Measurements from ENCODE around the gene TMEM123.

The TMEM123 gene, protein sequence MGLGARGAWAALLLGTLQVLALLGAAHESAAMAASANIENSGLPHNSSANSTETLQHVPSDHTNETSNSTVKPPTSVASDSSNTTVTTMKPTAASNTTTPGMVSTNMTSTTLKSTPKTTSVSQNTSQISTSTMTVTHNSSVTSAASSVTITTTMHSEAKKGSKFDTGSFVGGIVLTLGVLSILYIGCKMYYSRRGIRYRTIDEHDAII

DNA sequence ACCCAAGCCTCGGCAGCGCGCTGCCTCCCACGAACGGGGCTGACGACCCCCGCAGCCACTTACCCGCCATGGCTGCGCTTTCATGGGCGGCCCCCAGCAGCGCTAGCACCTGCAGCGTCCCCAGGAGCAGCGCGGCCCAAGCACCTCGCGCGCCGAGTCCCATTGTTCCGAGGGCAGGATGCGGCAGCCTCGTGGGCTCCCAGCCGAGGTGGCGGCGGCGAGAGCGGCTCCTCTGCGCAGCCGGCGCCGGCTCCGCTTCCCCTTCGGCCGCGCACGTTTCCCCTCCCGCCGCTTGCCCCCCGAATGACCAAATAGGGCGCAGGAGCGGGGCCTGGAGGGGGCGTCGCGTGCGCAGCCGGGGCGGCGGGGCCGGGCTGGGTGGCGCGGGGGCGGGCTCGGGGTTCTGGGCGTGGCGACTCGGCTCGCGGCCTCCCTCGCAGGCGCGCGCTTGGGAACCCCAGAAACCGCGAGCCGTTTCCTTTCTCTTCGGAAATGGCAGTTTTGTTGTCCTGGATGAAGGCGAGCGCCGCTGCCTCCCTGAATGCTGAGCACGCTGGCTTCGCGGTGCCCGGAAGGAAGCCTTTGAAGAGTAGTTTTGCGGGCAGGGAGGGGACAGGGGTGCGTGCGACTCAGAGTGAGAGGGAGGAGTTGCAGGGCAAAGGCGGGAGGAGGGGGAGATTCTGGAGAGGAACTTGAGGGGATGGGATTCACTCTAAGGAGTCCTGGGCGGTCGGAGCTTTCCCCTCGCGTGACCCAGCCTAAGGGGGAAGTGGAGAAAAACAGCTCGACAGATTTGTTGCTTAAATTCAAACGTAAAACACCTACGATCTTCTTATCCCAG, at the start of gene TMEM123:
TSS of gene TMEM123 (minus strand) at position 305 of the 841 bp plus-strand sequence. CDS start at position 163, 142 bp downstream.
- in situ Hi-C loops (cut with HindIII; ENCODE audit: low sequenced_read_pairs): no loop called here

DNA sequence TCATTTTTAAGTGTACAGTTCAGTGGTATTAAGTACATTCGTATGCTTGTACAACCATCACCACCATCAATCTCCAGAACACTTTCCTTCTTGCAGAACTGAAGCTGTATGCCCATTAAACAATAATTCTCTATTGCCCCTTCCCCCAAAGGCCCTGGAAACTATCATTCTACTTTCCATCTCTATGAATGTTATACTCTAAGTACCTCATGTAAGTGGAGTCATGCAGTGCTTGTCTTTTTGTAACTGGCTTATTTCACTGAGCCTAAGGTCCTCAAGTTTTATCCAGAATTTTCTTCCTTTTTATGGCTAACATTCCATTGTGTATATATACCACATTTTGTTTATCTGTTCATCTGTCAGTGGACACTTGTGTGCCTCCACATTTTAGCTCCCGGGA, 48.3 kb upstream of the TMEM123 start:
- in situ Hi-C loops (cut with HindIII; ENCODE audit: low sequenced_read_pairs): no loop called here

DNA sequence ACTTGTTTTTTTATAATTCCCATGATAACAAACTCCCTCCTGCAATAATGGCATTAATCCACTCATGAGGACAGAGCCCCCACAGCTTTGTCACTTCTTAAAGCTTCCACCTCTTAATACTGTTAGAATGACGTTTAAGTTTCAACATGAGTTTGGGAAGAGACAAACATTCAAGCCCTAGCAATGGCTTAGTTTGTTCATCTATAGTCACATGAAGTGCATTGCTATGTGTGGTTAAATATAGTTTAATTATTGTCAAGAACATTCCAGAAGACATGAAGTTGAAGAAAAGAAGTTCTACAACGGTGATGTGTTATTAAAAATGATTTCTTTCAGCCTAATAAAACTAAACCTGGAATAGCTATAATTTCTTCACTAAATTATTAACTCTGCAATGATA, 47.4 kb upstream of the TMEM123 start:
- in situ Hi-C loops (cut with HindIII; ENCODE audit: low sequenced_read_pairs): loop anchor here (10.0 kb wide), 2 partner anchors 95 to 155 kb away; partner anchors contain the start of gene BIRC2

DNA sequence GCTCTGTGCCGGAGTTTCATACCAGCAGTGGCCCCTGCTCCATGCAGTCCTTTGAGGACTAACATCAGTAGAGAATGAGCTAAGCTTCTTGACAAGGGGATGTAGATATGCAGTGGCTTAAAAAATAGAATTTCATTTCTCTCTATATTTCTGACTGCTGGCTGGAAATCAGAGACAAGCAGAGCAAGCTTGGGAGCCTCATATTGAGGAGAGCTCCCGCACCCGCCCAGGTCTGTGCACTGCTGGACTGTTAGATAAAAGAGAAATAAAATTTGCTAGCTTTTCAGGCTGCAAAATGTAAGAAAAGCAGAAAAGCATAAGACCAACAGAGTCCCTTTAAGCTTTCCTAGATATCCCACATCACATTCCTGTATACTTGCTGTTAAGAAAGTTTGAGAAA, 46.6 kb upstream of the TMEM123 start:
- in situ Hi-C loops (cut with HindIII; ENCODE audit: low sequenced_read_pairs): loop anchor here (10.0 kb wide), 2 partner anchors 94 to 154 kb away; partner anchors contain the start of gene BIRC2

DNA sequence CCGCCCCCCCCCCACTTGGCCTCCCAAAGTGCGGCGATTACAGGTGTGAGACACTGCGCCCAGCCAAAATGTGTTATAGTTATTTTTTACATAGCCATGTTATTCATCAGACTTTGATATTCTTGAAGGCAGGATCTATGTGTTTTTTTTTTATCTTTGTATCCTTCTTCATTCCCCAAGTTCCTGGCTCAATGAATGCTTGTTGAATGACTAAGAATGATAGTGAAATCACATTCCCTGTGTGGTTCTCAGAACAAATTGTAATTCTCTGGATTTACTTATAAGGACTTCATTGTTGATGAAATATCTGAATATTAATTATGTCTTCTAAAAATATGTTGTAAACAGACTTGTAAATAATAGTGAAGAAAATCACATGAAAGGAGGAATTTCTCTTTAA, 44.5 kb upstream of the TMEM123 start:
- in situ Hi-C loops (cut with HindIII; ENCODE audit: low sequenced_read_pairs): loop anchor here (10.0 kb wide), 2 partner anchors 92 to 152 kb away; partner anchors contain the start of gene BIRC2

DNA sequence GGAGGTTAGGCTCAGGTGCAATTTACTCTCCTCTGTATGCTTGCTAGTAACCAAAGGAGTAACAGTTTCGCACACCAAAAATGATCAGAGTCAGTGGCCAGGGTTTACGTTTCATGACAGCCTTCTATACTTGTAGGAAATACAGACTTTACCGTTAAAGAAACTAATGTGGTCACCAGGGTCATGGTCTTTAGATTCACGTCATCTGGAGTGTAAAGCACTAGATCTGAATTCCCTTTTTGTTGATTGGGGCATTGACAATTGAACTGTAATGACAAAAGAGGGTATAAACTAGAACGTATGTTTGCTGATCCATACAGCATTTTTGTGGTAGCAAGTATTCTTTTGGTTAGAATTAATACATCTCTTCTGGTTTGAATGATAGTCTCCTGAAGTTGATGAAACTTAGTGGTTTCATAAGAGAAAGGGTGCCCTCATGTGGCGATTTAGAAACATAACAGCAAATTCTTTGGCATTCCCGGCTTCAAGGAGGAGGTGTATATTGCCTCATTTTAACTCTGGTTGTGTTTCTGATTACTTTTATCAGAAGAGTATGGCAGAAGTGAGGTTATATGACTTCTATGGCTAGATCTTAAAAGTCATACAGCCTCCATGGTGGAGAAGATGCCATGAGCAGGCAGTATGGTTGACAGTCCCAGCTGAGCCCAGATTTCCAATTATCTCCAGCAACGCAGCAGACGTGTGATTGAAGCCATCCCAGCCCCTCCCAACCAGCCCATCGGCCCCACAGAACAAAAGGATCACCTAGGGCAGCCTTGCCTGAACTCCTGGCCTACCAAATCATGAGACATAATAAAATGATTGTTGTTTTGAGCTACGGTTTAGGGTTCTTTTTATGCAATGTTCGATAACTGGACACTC, 42.8 kb upstream of the TMEM123 start:
- in situ Hi-C loops (cut with HindIII; ENCODE audit: low sequenced_read_pairs): loop anchor here (10.0 kb wide), 2 partner anchors 91 to 151 kb away; partner anchors contain the start of gene BIRC2

DNA sequence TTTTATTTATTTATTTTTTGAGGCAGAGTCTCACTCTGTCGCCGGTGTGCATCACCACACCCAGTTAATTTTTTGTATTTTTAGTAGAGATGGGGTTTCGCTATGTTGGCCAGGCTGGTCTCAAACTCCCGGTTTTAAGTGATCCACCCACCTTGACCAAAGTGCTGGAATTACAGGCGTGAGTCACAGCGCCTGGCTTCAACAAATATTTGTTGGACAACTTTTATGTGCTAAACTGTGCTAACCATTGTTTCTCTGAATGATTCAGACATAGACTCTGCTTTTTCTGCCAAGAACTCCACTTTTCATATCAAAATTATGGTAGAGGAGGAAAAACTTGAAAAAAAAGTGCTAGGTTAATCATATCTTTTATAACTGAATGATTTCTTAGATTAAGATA, 41.7 kb upstream of the TMEM123 start:
- in situ Hi-C loops (cut with HindIII; ENCODE audit: low sequenced_read_pairs): loop anchor here (10.0 kb wide), 2 partner anchors 89 to 149 kb away; partner anchors contain the start of gene BIRC2

DNA sequence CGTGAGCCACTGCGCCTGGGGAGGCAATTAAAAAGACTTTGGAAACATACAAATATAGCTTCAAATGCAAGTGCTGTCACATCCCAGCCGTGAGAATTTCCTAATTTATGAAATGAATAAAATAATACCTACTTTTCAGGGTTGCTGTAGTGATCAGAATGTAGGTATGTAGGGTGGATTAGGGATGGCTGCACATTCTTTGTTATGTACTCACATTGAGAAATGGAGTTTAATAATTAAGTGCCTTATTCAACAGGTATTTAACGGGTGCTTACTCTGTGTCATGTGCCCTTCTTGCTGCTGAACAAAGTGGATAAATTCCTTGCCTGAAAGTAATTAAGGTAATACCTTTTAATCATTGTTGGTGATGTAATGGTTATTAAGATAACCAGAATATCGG, 41.0 kb upstream of the TMEM123 start:
- in situ Hi-C loops (cut with HindIII; ENCODE audit: low sequenced_read_pairs): loop anchor here (10.0 kb wide), 2 partner anchors 89 to 149 kb away; partner anchors contain the start of gene BIRC2

DNA sequence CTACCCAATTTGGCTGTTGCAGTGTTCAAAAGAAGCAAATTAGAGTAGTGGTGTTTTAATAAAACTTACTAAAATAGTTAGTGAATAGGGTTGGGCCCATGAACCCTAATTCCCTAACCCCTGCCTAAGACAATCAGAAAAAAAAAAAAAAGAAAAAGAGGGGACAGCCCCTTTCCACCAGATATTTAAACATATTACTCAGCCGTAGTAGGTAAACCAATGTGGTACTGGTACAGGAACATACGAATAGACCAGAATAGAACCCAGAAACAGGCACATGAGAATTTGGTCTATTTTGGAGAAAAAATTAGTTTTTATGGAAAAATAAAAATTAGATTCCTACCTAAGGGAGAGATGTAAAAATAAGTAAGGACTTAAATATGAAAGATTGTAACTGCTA, 39.4 kb upstream of the TMEM123 start:
- in situ Hi-C loops (cut with HindIII; ENCODE audit: low sequenced_read_pairs): loop anchor here (10.0 kb wide), 2 partner anchors 87 to 147 kb away; partner anchors contain the start of gene BIRC2

DNA sequence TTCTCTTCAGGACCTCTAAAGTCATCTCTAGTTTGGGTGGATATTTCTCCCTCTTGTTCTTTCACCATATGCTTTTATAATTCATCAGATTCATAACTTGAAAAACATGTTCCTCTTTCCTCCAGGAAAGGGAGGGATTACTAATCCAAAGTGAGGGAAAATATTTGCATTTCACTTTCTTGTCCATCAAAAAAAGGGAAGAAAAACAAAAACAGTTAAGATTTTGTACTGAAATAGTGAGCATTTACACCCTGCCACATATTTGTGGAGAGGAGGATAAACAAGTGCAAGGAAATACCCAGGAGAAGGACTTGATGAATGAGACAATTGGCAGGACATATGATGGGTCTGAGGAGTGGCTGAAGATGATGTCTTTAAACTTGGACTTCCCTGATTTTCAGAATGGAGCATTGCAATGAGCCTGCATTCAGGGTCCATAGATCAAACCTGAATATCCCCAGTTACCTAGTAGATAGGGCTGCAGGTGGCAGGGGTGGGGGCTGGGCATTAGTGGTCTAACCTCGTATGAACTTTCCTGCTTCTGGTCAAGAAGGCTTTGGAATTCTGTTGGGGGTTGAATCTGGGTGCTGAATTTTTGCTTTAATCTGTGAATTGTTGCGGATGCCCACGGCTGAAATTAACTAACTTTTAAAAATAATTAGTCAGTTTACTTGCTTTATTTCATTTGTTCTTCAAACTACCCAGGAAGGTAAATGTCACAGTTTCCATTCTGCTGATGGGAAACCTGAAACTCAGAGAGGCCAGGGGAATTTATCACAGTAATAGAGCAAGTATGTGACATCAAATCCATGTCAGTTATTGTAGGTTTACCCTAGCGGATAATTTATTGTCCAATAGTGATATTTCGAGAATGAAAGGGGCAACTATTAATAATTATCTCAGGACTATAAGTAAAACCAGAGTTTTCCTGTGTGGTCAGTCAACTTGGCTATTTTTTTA, 36.9 kb upstream of the TMEM123 start:
- in situ Hi-C loops (cut with HindIII; ENCODE audit: low sequenced_read_pairs): loop anchor here (10.0 kb wide), 2 partner anchors 85 to 145 kb away; partner anchors contain the start of gene BIRC2

DNA sequence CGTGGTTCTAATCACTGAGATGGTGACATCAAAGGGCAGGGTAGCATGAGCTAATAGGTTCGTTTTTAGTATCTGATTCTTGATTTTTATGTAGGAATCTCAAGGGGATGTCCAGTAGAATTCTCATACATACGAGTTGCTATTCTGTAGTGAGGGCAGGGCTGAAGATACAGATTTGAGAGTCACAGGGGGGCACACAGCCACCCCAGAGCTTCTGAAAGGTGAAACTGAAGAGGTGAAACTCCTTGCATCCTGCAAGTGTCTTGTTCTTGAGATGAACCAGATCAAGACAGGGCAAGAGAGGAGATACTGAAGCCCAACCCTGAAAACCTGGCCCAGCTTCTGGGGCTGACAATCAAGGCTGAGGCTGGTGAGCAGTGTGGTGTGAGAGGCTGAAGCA, 35.6 kb upstream of the TMEM123 start:
- in situ Hi-C loops (cut with HindIII; ENCODE audit: low sequenced_read_pairs): no loop called here

DNA sequence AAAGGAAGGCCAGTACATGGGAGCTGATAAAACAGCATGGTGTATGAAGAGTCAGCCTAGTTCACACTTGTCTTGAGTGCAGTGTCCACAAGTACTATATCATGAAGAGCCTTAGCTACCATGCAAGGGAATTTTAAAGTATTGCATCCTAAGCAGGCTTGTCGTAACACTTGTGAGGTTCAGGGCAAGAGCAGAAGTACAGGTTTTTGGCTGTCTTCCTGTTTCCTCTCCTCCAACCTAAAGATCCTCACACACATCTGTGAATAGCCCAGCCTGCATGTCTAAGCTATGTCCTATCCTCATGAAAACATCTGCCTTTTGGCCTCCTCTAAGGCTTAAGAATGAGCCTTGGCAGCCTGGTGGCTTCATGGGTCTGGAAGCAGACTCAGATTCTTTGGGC, 34.6 kb upstream of the TMEM123 start:
- in situ Hi-C loops (cut with HindIII; ENCODE audit: low sequenced_read_pairs): no loop called here

DNA sequence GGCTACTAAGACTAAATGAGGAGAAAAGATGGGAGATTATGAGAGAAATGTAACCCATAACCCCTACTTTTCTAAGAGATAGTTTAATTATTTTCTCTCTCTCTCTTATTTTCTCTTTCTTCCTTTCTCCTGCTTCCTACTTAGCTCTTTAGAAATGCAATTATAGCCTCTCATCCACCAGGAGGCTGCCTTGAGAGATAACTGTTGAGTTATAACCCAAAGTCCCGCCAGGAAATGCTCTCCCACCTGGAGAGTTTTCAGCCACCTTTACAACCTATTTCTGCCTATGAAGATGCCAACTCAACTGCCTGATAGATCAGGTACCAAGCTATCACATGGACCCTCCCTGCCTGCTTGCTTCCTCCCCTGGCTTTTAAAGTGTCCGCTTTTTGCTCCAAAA, 34.0 kb upstream of the TMEM123 start:
- in situ Hi-C loops (cut with HindIII; ENCODE audit: low sequenced_read_pairs): no loop called here

DNA sequence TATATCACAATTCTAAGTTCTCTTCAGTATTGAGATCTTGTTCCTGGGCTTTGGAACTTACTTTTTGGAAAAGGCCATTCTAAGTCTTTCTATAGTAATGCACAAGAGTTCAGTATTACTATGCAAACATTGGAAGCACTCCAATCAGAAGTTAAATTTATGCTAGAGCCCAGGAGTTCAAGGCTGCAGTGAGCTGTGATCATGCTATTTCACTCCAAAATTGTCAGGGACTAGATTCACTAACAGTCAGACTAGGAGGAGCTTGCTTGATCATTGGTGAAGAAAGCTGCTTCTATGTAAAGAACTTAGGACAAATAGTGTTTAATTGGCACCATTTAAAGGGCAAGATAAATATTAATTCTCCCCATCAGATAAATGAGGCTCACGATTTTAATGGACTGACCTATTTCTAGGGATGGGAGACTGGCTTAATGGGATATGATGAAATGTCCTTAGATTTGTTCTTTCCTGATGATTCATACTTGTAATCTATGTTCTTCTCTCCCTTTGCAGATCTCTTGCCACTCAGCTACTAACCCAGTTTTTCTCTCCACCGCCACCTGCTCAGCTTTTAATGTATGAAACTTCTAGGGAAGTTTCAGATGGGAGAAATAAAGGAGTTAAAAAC, 32.6 kb upstream of the TMEM123 start:
- in situ Hi-C loops (cut with HindIII; ENCODE audit: low sequenced_read_pairs): no loop called here

DNA sequence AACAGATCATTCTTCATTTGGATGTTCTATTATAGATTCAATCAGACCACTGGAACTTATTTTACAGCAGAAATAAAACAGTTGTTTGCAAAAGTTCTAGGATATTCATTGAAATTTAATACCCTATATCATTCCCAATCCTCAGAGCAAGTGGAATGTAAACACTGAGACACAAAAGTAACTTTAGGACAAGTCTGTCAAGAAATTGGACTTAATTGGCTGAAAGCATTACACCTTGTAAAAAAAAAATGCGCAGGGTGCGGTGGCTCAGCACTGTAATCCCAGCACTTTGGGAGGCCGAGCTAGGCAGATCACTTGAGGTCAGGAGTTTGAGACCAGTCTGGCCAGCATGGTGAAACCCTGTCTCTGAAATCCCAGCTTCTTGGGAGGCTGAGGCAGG, 29.9 kb upstream of the TMEM123 start:
- in situ Hi-C loops (cut with HindIII; ENCODE audit: low sequenced_read_pairs): no loop called here

DNA sequence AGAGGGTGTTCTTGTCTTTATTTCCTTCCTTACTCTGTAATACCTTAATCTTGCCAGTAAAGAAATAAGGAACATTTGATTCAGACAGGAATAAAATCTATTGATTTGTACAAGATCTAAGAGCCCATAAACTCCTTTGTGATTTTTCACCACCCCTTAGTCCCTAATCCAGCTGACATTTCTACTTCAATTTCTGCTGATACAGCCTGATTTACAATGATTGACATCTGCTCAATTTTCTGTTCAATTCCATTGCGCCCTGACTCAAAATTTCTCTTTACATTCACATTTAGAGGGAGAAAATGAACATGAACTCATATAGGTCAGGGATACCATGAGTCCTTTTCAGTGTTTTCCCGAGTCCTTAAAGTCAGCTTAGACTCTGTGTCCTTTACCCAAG, 27.2 kb upstream of the TMEM123 start:
- in situ Hi-C loops (cut with HindIII; ENCODE audit: low sequenced_read_pairs): no loop called here

DNA sequence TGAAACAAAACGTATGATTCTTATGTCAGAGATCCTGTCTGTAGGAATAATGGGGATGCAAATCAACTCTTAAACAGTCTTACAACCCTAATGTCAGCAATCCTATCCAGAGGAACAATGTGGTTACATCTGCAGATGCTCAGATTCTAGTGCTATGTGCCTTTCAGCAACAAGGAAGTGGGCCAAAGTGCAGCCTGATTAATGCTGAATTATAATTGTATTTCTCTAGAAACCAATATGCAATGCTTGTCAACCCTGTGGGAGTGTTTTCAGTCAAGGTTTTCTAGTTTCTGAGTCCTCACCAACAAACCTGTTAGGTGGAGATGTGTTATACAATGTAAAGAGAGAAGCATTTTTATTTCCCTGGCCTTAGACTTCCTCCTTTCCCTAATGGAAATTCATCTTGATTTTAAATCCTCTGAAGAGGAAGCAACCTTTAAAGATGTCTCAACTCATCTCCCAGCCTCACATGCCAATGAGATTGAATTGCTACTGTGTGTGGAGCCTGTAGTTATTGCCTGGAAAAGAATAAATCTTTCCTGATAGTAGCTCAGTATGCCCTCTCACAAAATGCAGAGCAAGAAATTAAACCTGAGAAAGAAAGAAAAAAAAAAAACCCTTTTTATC, 26.2 kb upstream of the TMEM123 start:
- in situ Hi-C loops (cut with HindIII; ENCODE audit: low sequenced_read_pairs): no loop called here

DNA sequence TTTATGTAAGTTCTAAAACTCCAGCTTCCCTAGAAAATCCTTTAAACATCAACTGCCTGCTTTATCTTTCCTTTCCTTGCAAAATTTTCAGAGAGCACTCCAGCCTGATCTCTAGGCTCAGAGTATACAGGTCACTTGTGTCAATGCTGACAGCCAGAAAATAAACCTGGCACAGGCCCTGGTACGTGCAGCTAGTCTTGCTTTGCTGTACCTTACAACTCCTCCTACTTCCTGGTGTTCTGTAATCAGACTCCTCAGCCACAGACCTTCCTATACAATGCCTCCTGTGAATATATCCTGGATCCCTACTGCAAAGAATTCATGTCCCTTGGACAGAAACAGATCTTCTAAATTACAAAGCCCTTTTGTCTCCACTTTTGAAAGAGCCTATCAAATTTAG, 24.2 kb upstream of the TMEM123 start:
- in situ Hi-C loops (cut with HindIII; ENCODE audit: low sequenced_read_pairs): no loop called here

DNA sequence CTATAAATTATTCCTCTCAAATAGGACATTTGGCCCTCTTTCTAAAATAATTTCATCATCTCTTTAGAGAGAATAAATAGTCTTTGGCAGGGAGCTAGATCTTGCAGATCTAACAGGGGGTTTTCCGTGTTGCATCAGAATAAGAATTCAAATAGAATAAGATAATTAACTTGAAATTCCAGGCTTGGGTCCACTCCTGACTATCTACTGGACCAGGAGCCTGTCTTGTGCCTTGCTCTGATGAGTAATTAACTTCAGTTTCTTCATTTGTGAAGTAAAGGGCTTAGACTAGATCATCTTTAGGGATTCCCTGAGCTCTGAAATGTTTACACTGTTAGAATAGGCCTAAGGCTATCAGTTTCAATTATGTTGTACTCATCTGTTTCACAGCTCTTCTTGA, 23.5 kb upstream of the TMEM123 start:
- in situ Hi-C loops (cut with HindIII; ENCODE audit: low sequenced_read_pairs): no loop called here
